Psoas muscle (tissue), 8 donors: ENCODE results near the gene TRMU. TPM values are rescaled to one million over a fixed set of nuclear protein-coding genes. Genes with fewer than 3 reads are reported as not detected.
A peak's percentile ranks its signal among the peaks of the same experiment; 100 is the strongest.

Experiments
- ATAC-seq, 4 donors: fragments of 200-7000 bp; cut with Tn5 transposase; one replicate each; pipeline ENCODE4 v1.9.1; 2020; ENCODE audit warnings: moderate library complexity in 3 of 4, mild to moderate bottlenecking in 2 of 4
- DNase-seq, 2 donors: peaks; one replicate each; pipeline ENCODE4 v3.0.0-alpha.2; 2020
- H3K27ac ChIP-seq: fragments of 200-600 bp; one replicate; pipeline ENCODE4 v1.8.0; 2022
- H3K27me3 ChIP-seq, 3 donors: fragments of 200-600 bp in 1 of 3; one replicate each; pipeline versions ENCODE4 v1.6.1 to v1.8.0; 2013 to 2022; ENCODE audit warnings: low read length in 2 of 3, mild to moderate bottlenecking in 2 of 3, moderate library complexity in 1 of 3; ENCODE audit not compliant: insufficient read depth in 3 of 3
- H3K36me3 ChIP-seq, 2 donors: fragments of 200-600 bp in 1 of 2; one replicate each; pipeline versions ENCODE4 v1.6.1 to v1.8.0; 2013 to 2022; ENCODE audit warnings: low read depth in 1 of 2, mild to moderate bottlenecking in 1 of 2, moderate library complexity in 1 of 2; ENCODE audit not compliant: insufficient read depth in 1 of 2
- H3K4me1 ChIP-seq: fragments of 200-600 bp; one replicate; pipeline ENCODE4 v1.8.0; 2022
- H3K4me3 ChIP-seq: fragments of 200-600 bp; one replicate; pipeline ENCODE4 v1.8.0; 2022; ENCODE audit warnings: mild to moderate bottlenecking
- H3K9me3 ChIP-seq: fragments of 200-600 bp; one replicate; pipeline ENCODE4 v1.8.0; 2022
- WGBS, 3 donors: extraction: QIAGEN DNeasy Blood & Tissue Kit; methylation state at CpG; one replicate each; pipeline versions ENCODE4 v1.1.6 to v1.1.7; 2013; 5-methylcytosine and 5-hydroxymethylcytosine counted together
- intact Hi-C, 2 donors: fragments of 100-400 bp; cut with DNase I; formaldehyde crosslinking; loops; one replicate each; pipeline versions ENCODE4 v1.11.0 to v1.14.2; 2022
- polyA plus RNA-seq, 3 donors: library from polyadenylated mRNA; stranded (reverse); fragments of 200-250 nt; gene quantifications; one replicate each; pipeline ENCODE4 v1.2.3, GENCODE V29; 2013
- total RNA-seq, 4 donors: library from RNA; stranded (reverse); fragmentation: NEBNext Ultra II Directional in 2 of 4; extraction: Animal tissue kit (Norgen Biotek cat#: 25700) in 2 of 4; gene quantifications; one replicate each; pipeline versions ENCODE4 v1.2.1 to v1.2.4, GENCODE V29; 2021 to 2023
- TF ChIP-seq, protein P1 (sequence below): fragments of 200-600 bp; IDR thresholded peaks from one replicate; pipeline ENCODE4 v1.8.0; 2022; ENCODE audit warnings: antibody characterized with exemption
- donor health status: healthy with polysubstance abuse.
- donor health status: DM: no; HTN: no; CAD: no; lungs with moderate emphysema.
- donor health status: Bipolar disorder and iron deficiency.
- donor health status: healthy.
- donor health status: DM: yes; HTN: yes; CAD: no.
- donor health status: DM: no; HTN: no; CAD: no.
- donor health status: DM: no; HTN: no; CAD: no.
- donor health status: DM: yes; HTN: yes; CAD: no.

Gene TRMU
- total and polyA plus RNA-seq, 7 donors, result 9.6 to 37.1 (median 17.4) TPM

DNA sequence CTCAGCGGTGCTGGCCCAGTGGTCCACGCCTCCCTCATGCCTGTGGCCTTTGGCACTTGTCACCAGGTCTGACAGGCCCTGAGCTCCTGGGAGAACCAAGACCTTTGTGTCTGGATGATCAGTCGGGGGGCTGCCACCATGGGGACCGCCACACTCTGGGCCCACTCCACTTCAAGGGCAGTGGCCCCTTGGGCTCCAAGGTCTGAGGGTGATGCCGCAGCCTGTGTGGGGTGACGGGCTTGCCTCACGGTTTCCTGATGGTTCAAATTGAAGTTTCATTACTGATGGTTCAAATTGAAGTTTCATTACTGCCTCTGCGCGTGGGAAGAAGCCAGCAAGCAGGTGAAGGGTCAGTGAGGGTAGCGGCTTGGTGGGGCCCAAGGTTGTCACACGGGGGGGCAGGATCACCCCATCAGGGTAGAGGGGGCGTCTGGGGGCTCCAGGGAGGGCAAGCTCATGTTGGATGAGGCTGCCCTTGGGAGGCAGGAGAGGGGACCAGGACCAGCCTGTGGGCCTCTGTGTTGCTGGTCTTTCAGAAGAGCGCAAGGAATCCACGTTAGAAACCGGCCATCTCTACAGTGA lies 27.5 kb downstream of the TRMU start:
- intact Hi-C loops, result no loop called here
- Histone ChIP-seq H3K27me3 (peaks cover 0 to 22% (median 0%) of the 10 kb centered on the region in 3 donors), H3K9me3 (no peaks in the 10 kb centered on the region), H3K36me3 (peaks cover 0 to 13% of the 10 kb centered on the region in 2 donors), H3K4me3 (no peak overlapping the region), H3K27ac (no peak overlapping the region), H3K4me1 (no peaks in the 10 kb centered on the region)
- ATAC-seq, result no peak
- TF ChIP-seq, protein P1, sequence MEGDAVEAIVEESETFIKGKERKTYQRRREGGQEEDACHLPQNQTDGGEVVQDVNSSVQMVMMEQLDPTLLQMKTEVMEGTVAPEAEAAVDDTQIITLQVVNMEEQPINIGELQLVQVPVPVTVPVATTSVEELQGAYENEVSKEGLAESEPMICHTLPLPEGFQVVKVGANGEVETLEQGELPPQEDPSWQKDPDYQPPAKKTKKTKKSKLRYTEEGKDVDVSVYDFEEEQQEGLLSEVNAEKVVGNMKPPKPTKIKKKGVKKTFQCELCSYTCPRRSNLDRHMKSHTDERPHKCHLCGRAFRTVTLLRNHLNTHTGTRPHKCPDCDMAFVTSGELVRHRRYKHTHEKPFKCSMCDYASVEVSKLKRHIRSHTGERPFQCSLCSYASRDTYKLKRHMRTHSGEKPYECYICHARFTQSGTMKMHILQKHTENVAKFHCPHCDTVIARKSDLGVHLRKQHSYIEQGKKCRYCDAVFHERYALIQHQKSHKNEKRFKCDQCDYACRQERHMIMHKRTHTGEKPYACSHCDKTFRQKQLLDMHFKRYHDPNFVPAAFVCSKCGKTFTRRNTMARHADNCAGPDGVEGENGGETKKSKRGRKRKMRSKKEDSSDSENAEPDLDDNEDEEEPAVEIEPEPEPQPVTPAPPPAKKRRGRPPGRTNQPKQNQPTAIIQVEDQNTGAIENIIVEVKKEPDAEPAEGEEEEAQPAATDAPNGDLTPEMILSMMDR, result no peak
- 77 to 79% (median 79%) methylated on average over 15 of the region's 15 CpGs for WGBS, 3 donors
- peak in 1 of 2 donors; percentile 42 for DNase-seq

DNA sequence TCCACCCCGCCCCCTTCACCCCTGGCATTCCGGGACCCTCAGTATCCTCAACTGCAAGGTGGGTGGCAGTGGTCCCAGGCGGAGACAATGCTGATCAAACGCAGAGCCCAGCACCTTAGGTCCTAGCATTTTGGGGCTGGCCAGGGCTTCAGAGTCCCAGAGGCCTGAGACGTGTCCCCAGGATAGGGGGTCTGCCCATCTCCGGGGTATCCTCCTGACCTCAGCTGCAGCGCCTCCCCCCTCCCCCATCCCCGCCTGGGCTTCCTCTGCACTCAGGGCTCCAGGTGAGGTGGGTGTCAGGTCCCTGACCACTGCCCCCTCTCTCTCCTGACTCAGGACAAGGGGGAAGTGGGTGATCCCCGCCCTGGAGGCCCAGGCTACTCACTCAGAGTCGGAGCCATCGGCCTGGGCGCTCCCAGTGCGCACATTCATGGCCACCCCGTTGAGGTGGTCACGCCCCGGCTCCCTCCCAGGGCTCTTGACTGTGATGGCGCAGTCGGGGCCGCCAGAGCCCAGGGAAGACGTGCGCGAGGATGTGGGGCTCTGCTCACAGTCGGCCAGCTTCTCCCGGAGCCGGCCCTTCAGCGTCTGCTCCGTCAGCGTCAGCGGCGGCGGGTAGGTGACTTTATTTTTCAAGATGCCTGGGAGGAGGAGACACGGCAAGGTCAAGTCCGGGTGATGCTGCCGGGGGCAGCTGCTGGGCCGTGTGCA lies 28.3 kb downstream of the TRMU start:
- Histone ChIP-seq H3K27me3 (peaks cover 0 to 22% (median 0%) of the 10 kb centered on the region in 3 donors), H3K9me3 (no peaks in the 10 kb centered on the region), H3K4me1 (no peaks in the 10 kb centered on the region), H3K36me3 (peaks cover 0 to 6% of the 10 kb centered on the region in 2 donors), H3K4me3 (no peak overlapping the region), H3K27ac (no peak overlapping the region)
- WGBS, 3 donors, result 77 to 82% (median 80%) methylated on average over 33 to 35 of the region's 35 CpGs
- TF ChIP-seq, protein P1, result no peak
- DNase-seq (no peak), ATAC-seq (no peak)
- intact Hi-C loops, result no loop called here

DNA sequence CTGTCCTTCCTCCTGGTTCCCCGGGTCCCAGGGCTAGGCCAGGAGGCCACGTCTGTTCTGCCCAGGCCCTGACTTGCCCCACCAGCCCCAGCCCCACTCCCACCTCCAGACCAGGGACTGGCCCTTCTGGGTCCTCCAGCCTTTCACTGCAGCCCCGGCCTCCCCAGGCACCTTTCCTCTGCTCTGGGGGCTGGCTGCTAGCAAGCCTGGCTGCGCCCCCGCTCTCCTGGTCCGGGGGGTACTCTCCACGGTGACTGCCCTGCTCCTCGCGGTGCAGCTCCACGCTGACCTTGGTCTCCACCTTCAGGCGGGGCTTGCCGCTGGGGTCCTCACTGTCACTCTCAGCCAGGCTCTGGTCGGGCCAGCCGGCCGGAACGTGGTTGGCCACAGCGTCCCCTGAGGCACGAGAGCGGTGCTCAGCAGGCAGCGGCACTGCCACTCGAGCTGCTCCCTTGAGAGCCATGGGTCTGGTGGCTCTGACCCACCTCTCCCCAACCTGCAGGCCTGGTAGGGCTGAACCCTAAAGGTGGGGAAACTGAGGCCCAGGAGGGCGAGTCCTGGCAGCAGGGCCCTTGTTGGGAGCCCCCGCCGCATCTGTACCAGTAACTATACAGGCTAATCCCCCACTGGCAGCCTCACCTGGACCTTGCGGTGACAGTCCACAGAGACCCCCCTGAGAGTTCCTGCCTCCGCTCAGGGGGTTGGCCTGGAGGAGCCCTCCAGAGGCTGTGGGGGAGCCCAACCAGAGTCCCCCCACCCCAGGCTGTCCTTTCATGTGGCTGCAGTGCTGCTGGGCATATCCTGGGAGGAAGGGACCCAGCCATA lies 29.0 kb downstream of the TRMU start:
- intact Hi-C loops, result loop anchor here in 1 of 2 donors (5.0 kb wide), 1 partner anchor 178 kb away; no protein-coding TSS in a partner anchor
- no peak overlapping the region for H3K27ac ChIP-seq
- H3K4me1 ChIP-seq, result no peaks in the 10 kb centered on the region
- WGBS, 3 donors, result 61 to 73% (median 65%) methylated on average over 24 to 26 of the region's 26 CpGs
- H3K4me3 ChIP-seq, result no peak overlapping the region
- H3K27me3 ChIP-seq, result peaks cover 0 to 22% (median 0%) of the 10 kb centered on the region in 3 donors
- peak in 1 of 2 donors; percentile 46 for DNase-seq
- no peaks in the 10 kb centered on the region for H3K9me3 ChIP-seq
- ATAC-seq, result no peak
- no peaks in the 10 kb centered on the region for H3K36me3 ChIP-seq
- TF ChIP-seq, protein P1, result no peak

DNA sequence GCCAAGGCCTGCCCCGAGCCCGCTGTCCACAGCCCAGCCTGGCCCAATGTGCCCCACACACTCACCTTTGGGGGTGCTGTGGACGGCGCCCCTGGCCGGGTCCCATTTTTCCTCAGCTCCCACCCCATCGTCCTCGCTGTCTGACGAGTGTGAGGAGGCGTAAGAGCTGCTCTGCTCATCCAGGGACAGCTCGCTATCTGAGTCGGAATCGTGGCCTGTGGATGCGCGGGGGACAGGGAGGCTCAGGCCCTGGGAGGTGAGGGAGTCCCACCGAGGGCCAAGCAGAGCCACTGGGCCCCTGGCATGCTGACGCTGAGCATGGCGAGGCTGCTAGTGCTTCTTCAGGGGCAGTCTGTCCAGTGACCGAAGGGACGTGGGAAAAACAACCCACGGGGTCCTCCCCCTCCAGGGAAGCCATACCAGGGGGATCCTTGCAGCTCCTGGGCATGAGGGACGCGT lies 29.7 kb downstream of the TRMU start:
- H3K36me3 ChIP-seq, result no peaks in the 10 kb centered on the region
- H3K9me3 ChIP-seq, result no peaks in the 10 kb centered on the region
- ATAC-seq, result no peak
- 86 to 89% (median 87%) methylated on average over 22 of the region's 22 CpGs for WGBS, 3 donors
- intact Hi-C loops, result loop anchor here in 1 of 2 donors (5.0 kb wide), 1 partner anchor 177 kb away; no protein-coding TSS in a partner anchor
- no peak overlapping the region for H3K4me3 ChIP-seq
- peaks cover 0 to 22% (median 0%) of the 10 kb centered on the region in 3 donors for H3K27me3 ChIP-seq
- TF ChIP-seq, protein P1, result no peak
- H3K4me1 ChIP-seq, result no peaks in the 10 kb centered on the region
- peak in 1 of 2 donors; percentile 50 for DNase-seq
- no peak overlapping the region for H3K27ac ChIP-seq
